Globus pallidus (tissue), 1 donor: ENCODE data around the gene HACL1.
"Not testable (repeated sequence)": the region's sequence is repeated elsewhere in the genome, so short reads cannot be mapped to it uniquely, and the experiment has no call there.

ENCODE experiments used
- DNase-seq: peaks from one replicate; pipeline ENCODE4 v3.0.0-alpha.2; 2015; ENCODE audit warnings: low spot score

The HACL1 gene

GRCh38 chr3:15579051-15579450 lies 22.3 kb downstream of the HACL1 start:
- DNase-seq, result no peak

- no peak for DNase-seq
Observed at GRCh38 chr3:15578289-15578867, 23.0 kb downstream of the HACL1 start.

- DNase-seq, result no peak
Observed at GRCh38 chr3:15576475-15576874, 24.9 kb downstream of the HACL1 start.

GRCh38 chr3:15575446-15575845 lies 25.9 kb downstream of the HACL1 start:
- DNase-seq, result no peak

DNA sequence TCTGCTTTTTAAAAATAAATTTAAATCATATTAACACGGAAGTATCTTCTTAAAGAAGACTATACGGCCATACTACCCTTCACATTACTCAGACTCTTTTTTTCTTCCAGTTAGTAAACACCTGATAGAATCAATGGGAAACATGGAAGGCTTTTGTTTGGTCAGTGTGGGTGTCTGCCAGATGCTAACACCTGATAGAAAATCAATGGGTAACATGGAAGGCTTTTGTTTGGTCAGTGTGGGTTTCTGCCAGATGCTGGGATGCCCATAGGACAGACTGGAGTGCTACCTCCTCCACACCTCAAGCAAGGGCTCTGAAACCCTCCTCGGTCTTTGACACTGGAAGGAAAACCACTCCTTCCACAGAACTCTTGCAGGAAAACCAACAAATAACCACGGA lies 29.2 kb downstream of the HACL1 start:
- no peak for DNase-seq

DNA sequence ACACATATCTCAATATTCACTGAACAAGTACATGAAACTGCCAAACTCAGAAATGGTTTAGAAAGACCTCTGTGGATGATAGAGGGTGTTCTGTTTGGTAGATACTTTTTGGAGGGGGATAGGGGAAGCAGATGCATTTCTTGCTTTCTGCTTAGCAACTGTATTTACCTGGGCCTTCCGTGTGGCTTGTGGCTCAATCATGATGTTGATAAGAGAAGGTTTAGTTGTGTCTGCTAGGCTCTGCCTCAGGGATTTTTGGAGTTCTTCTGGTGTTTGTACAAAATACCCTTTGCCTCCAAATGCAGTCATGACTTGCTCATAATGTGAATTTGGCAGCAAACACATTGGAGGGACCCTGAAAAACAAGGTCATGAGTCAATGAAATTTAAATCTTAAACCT lies 38.2 kb downstream of the HACL1 start:
- DNase-seq, result no peak

- DNase-seq, result no peak
Observed at GRCh38 chr3:15562560-15562959, 38.8 kb downstream of the HACL1 start.

GRCh38 chr3:15558581-15558980 lies 42.8 kb downstream of the HACL1 start:
- DNase-seq, result no peak

GRCh38 chr3:15557511-15557946 lies 43.8 kb downstream of the HACL1 start:
- DNase-seq, result peak; percentile 41

- peak; percentile 59 for DNase-seq
Observed at GRCh38 chr3:15556512-15556911, 44.9 kb downstream of the HACL1 start.

DNA sequence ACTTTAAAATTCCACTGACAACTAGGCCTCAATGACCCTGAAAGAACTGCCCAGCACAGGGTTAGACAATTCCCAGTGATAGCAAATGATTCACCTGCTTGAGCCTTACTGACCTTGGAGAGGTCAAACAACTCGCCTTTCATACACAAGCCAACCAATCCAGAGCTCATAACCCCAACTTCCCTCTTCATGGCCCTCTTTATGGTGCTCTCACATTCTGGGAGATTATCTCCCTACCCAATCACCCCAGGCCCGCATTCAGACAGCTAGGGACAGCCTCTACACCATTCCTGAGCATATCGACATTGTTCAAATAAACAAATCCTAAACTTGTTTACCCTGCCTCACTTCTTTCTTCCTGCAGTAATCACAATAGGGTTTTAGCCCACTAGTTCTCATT lies 47.6 kb downstream of the HACL1 start:
- no peak for DNase-seq

- no peak for DNase-seq
Observed at GRCh38 chr3:15551902-15552301, 49.5 kb downstream of the HACL1 start.

DNA sequence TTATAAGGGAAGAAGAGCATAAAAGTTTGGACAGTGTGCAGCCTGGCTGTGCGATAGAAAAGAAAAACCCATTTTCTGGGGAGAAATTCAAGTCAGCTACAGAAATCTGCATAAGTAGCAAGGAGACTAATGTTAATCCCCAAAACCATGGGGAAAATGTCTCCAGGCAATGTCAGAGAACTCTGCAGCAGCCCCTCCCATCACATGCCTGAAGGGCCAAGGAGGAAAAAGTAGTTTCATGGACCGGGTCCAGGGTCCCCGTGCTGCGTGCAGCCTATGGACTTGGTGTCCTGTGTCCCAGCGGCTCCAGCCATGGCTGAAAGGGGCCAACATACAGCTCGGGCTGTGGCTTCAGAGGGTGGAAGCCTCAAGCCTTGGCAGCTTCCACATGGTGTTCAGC lies 51.5 kb downstream of the HACL1 start:
- DNase-seq, result no peak

DNA sequence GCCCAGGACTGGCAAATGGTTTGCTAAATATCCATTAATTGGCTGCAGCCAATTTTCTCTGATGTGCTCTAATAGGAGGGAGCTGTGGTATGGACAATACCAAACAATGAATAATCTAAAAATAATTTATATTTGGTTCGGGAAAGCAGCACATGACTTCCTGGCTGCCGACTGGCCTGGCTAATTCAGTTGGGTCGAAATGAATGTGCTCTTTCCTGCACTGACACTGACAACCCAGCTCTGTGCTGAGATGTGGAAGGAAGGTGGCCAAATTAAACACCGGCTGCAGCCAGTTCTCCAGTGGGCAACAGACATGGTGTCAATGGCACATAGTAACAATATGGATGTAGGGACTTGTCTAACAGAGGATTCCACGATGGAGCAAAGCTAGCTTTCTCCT lies 58.8 kb downstream of the HACL1 start:
- no peak for DNase-seq

- DNase-seq, result no peak
Observed at GRCh38 chr3:15541371-15541770, 60.0 kb downstream of the HACL1 start.

- DNase-seq, result no peak
Observed at GRCh38 chr3:15539066-15539465, 62.3 kb downstream of the HACL1 start.

GRCh38 chr3:15538345-15538744 lies 63.0 kb downstream of the HACL1 start:
- DNase-seq, result no peak

- no peak for DNase-seq
Observed at GRCh38 chr3:15536856-15537255, 64.5 kb downstream of the HACL1 start.

DNA sequence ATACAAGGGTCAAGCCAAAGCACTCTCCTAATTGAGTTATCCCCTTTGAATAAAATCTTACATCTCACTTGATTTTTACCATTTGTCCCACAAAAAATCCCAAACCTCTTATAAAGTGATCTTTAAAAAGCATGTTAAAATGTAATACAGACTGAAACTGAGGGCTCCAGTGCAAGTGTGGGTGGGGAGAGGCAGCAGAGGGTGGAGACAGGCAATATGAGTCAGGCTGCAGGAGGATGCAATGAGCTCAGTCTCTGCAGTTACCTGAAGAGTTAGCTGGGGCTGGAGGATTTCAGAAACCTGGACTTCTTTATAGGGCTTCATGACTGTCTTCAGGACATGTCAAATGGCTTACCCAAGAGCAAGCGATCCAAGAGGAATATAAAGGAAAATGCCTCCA lies 65.6 kb downstream of the HACL1 start:
- no peak for DNase-seq

DNA sequence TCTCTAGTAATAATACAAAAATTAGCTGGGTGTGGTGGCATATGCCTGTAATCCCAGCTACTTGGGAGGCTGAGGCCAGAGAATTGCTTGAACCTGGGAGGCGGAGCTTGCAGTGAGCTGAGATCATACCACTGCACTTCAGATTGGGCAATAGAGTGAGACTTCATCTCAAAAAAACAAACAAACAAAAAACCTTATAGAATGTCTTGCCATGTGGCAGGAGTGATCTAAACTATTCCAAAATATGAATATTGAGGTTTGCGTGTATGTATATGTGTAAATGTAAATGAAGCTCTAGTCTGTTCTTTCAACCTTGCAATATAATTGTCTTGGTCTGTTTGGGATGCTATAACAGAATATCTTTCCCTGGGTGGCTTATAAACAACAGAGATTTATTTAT lies 68.8 kb downstream of the HACL1 start:
- not testable (repeated sequence) for DNase-seq

DNA sequence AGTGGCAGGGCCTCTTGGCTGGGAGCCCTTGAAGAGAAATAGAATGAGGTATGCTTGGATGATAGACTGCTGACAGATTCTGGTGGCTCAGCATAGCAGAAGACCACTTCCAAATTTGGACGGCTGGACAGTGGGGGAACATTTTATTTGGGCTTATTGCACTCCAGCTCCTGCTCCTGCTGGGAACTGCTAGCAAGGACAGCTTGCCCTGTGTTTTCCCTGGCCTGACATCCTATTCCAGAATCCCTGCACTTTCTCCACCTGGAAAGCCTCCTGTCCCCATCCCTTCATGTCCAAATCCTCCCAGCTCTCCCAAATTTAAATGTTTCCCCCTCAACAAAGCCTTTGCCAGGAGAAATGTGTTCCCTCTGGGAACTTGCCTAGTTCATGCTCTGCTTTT lies 70.0 kb downstream of the HACL1 start:
- DNase-seq, result no peak

DNA sequence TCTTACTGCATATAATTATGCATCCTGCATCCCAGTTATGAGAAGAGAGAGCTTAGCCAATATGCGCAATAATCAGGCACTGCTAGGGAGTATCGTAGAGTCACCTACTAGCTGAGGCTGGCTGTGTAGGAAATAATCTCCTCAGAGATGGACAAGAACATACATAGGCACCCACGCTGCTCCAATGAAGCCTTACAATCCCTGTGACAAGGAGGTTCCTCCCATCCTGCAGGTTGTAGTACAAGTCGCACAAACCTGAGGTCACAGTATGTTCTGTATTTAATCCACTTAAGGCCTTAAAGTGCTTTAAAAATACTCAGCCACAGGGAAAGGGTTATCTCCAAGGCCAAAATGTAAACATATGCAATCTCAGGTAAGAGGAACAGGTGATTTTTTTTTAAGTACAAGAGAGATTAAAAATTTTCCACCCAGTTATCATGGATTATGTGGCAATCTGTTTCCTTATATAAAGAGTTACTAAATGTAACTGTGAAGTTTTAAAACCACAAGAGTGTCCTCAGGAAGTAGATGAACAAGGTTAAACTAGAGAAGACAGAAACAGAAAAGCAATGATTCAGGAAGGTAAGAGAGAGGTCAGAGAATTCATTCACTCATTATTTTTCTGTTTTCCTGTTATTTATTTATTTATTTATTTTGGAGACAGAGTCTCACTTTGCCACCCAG lies 72.4 kb downstream of the HACL1 start:
- DNase-seq, result no peak

GRCh38 chr3:15527031-15527459 lies 74.3 kb downstream of the HACL1 start:
- no peak for DNase-seq

DNA sequence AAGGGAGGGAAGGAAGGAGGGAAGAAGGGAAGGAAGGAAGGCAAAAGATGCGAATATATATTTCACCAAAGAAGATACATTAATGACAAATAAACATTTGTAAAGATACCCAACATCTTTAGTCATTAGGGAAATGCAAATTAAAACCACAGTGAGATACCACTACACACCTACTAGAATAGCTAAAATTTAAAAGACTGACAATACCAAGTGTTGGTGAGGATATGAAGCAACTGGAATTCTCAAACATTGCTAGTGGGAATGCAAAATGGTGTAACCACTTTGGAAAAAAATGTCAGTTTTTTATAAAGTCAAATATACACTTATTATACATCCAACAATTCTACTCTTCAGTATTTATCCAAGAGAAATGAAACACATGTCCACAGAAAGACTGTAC lies 75.6 kb downstream of the HACL1 start:
- no peak for DNase-seq
